Stimulated activated CD4-positive, alpha-beta T cell treated with anti-CD3 and anti-CD28 coated beads, Interleukin-4, amount 100 ng/mL, for 48 hours (primary cell): Measurements from ENCODE around the gene CSNK1G3.
"Not testable (repeated sequence)": the region's sequence is repeated elsewhere in the genome, so short reads cannot be mapped to it uniquely, and the experiment has no call there.

Source experiments
- DNase-seq, 2 donors: peaks; one replicate each; pipeline ENCODE4 v3.0.0-alpha.2; 2020; ENCODE audit warnings: low read depth in 2 of 2

The CSNK1G3 gene

GRCh38 chr5:123511648-123512605 is at the start of gene CSNK1G3:
Gene CSNK1G3 (plus strand): TSS chr5:123512177. CDS start chr5:123545664, 33,487 bp downstream.
- peak; percentile 83 to 91 for DNase-seq

- DNase-seq = not testable (repeated sequence)
Observed at GRCh38 chr5:123466839-123467238, 45.1 kb upstream of the CSNK1G3 start.

- DNase-seq = no peak
Observed at GRCh38 chr5:123471385-123471784, 40.6 kb upstream of the CSNK1G3 start.

GRCh38 chr5:123472150-123472924 is 39.6 kb upstream of the CSNK1G3 start:
- DNase-seq = no peak

GRCh38 chr5:123474228-123474627 is 37.7 kb upstream of the CSNK1G3 start:
- no peak for DNase-seq

- DNase-seq = no peak
Observed at GRCh38 chr5:123476731-123477130, 35.2 kb upstream of the CSNK1G3 start.

- DNase-seq = no peak
Observed at GRCh38 chr5:123478546-123478945, 33.4 kb upstream of the CSNK1G3 start.

GRCh38 chr5:123482258-123482657 is 29.7 kb upstream of the CSNK1G3 start:
- no peak for DNase-seq

GRCh38 chr5:123483446-123484077 is 28.4 kb upstream of the CSNK1G3 start:
- no peak for DNase-seq

GRCh38 chr5:123485275-123485674 is 26.7 kb upstream of the CSNK1G3 start:
- no peak for DNase-seq

- DNase-seq = no peak
Observed at GRCh38 chr5:123486951-123487655, 24.9 kb upstream of the CSNK1G3 start.

GRCh38 chr5:123490974-123491373 is 21.0 kb upstream of the CSNK1G3 start:
- no peak for DNase-seq

- not testable (repeated sequence) for DNase-seq
Observed at GRCh38 chr5:123495211-123495610, 16.8 kb upstream of the CSNK1G3 start.

- DNase-seq = no peak
Observed at GRCh38 chr5:123496892-123497291, 15.1 kb upstream of the CSNK1G3 start.

GRCh38 chr5:123500471-123500870 is 11.5 kb upstream of the CSNK1G3 start:
- DNase-seq = no peak

- DNase-seq = no peak
Observed at GRCh38 chr5:123502120-123502519, 9.9 kb upstream of the CSNK1G3 start.

- DNase-seq = no peak
Observed at GRCh38 chr5:123503299-123503698, 8.7 kb upstream of the CSNK1G3 start.

- no peak for DNase-seq
Observed at GRCh38 chr5:123505633-123506032, 6.3 kb upstream of the CSNK1G3 start.

GRCh38 chr5:123508441-123508840 is 3.5 kb upstream of the CSNK1G3 start:
- no peak for DNase-seq

- no peak for DNase-seq
Observed at GRCh38 chr5:123511290-123511647, 708 bp upstream of the CSNK1G3 start.

GRCh38 chr5:123512611-123513461 is 859 bp downstream of the CSNK1G3 start:
- DNase-seq = peak; percentile 13 to 25
